A549 (cell line): ENCODE data around the gene SLC12A8. TPM values are rescaled to one million over a fixed set of nuclear protein-coding genes. Genes with fewer than 3 reads are reported as not detected.

Source experiments
- ATAC-seq, 2 experiments: fragments of 200-7000 bp in 1 of 2; fragments of >200 bp in 1 of 2; cut with Nextera tagmentation in 1 of 2; cut with Tn5 transposase in 1 of 2; 3 replicates each; pipeline versions ENCODE4 v1.8.0 to v1.9.1; 2018 to 2020; ENCODE audit warnings: mild to moderate bottlenecking in 1 of 2, moderate library complexity in 1 of 2
- CTCF ChIA-PET: fragments of 300-600 bp; sonication (Branson Sonifier 250); formaldehyde crosslinking; extraction: SDS; loops from one replicate; lab custom pipeline; 2021; ENCODE audit warnings: antibody characterized with exemption, inconsistent platforms; lab: Yijun Ruan, JAX
- POLR2A ChIA-PET: fragments of 350-600 bp; formaldehyde crosslinking; extraction: SDS; loops from one replicate; lab custom pipeline; 2021; ENCODE audit warnings: antibody characterized with exemption, inconsistent platforms; lab: Yijun Ruan, JAX
- DNase-seq, 2 experiments: peaks; one replicate each; pipeline versions ENCODE4 v3.0.0 to v3.0.0-alpha.2; 2011 to 2016; ENCODE audit warnings: low read depth in 1 of 2, low spot score in 1 of 2
- FAIRE-seq: peaks from 2 replicates; lab custom pipeline; 2011; peaks lifted over from hg19 to GRCh38; lab: Jason Lieb, UNC
- H3K27ac ChIP-seq, 2 experiments: fragments of >200 bp; sonication (Bioruptor Twin); formaldehyde crosslinking; 3 replicates each; pipeline ENCODE4 v1.5.1; 2016 to 2017
- H3K4me1 ChIP-seq: fragments of >200 bp; sonication (Bioruptor Twin); formaldehyde crosslinking; 3 replicates; pipeline ENCODE4 v1.6.1; 2016
- H3K4me2 ChIP-seq: fragments of >200 bp; sonication (Bioruptor Twin); formaldehyde crosslinking; 3 replicates; pipeline ENCODE4 v1.6.1; 2016
- H3K4me3 ChIP-seq: fragments of >200 bp; sonication (Bioruptor Twin); formaldehyde crosslinking; 3 replicates; pipeline ENCODE4 v1.5.1; 2016
- H3K9me3 ChIP-seq: fragments of >200 bp; sonication (Bioruptor Twin); formaldehyde crosslinking; 3 replicates; pipeline ENCODE4 v1.6.1; 2016
- CBX8 ChIP-seq: fragments of 200-600 bp; sonication (generic); IDR thresholded peaks from 2 replicates; pipeline ENCODE4 v1.6.1; 2016
- CHD2 ChIP-seq: fragments of 150-350 bp; IDR thresholded peaks from 2 replicates; pipeline ENCODE4 v1.6.1; 2014; ENCODE audit warnings: low read length; ENCODE audit not compliant: partially characterized antibody
- EHF ChIP-seq: fragments of 250-450 bp; sonication (Bioruptor Pico); IDR thresholded peaks from 2 replicates; pipeline ENCODE4 v1.5.0; 2020; ENCODE audit warnings: mild to moderate bottlenecking
- EHMT2 ChIP-seq: fragments of 200-600 bp; sonication (generic); IDR thresholded peaks from 2 replicates; pipeline ENCODE4 v1.6.1; 2016; ENCODE audit warnings: antibody characterized with exemption, low read depth, mild to moderate bottlenecking, moderate library complexity
- ELK1 ChIP-seq: fragments of 150-350 bp; IDR thresholded peaks from 2 replicates; pipeline ENCODE4 v1.6.1; 2014; ENCODE audit warnings: low read depth, mild to moderate bottlenecking, low read length
- EP300 ChIP-seq, 2 experiments: fragments of >200 bp; sonication (Bioruptor Twin); formaldehyde crosslinking; IDR thresholded peaks; 2 replicates in 1 of 2; 3 replicates in 1 of 2; pipeline ENCODE4 v1.6.1; 2016 to 2017
- FOSL2 ChIP-seq, 2 experiments: fragments of 450-650 bp in 1 of 2; fragments of >200 bp in 1 of 2; sonication (Bioruptor Twin) in 1 of 2; formaldehyde crosslinking; IDR thresholded peaks; 2 replicates each; pipeline versions ENCODE4 v1.5.0 to v1.6.1; 2016 to 2020; ENCODE audit warnings: mild to moderate bottlenecking in 1 of 2, moderate library complexity in 1 of 2
- HEYL ChIP-seq: fragments of 250-450 bp; sonication (Bioruptor Pico); IDR thresholded peaks from 2 replicates; pipeline ENCODE4 v1.8.0; 2021; ENCODE audit warnings: mild to moderate bottlenecking, moderate library complexity
- HOXA7 ChIP-seq: fragments of 250-450 bp; sonication (Bioruptor Pico); IDR thresholded peaks from 2 replicates; pipeline ENCODE4 v1.5.0; 2020; ENCODE audit warnings: mild to moderate bottlenecking, moderate library complexity
- HOXB5 ChIP-seq: fragments of 250-450 bp; sonication (Bioruptor Pico); IDR thresholded peaks from 2 replicates; pipeline ENCODE4 v1.5.0; 2020; ENCODE audit warnings: mild to moderate bottlenecking, moderate library complexity
- KDM1A ChIP-seq: fragments of 200-600 bp; sonication (generic); IDR thresholded peaks from 2 replicates; pipeline ENCODE4 v1.6.1; 2016; ENCODE audit warnings: low read depth, mild to moderate bottlenecking
- MAZ ChIP-seq: fragments of 150-350 bp; IDR thresholded peaks from 2 replicates; pipeline ENCODE4 v1.6.1; 2014; ENCODE audit warnings: antibody characterized with exemption, low read depth, low read length, borderline replicate concordance
- NFE2L2 ChIP-seq: fragments of 150-350 bp; conservative IDR thresholded peaks from 2 replicates; pipeline ENCODE4 v1.6.1; 2014; ENCODE audit warnings: low read length
- NPAS2 ChIP-seq: fragments of 250-450 bp; sonication (Bioruptor Pico); IDR thresholded peaks from 2 replicates; pipeline ENCODE4 v1.8.0; 2022; ENCODE audit warnings: mild to moderate bottlenecking, moderate library complexity, borderline replicate concordance
- NR3C1 ChIP-seq: fragments of >200 bp; sonication (Bioruptor Twin); formaldehyde crosslinking; IDR thresholded peaks from 3 replicates; pipeline ENCODE4 v1.6.1; 2017
- PHF8 ChIP-seq: fragments of 200-600 bp; sonication (generic); IDR thresholded peaks from 2 replicates; pipeline ENCODE4 v1.6.1; 2016; ENCODE audit warnings: low read depth, mild to moderate bottlenecking, antibody characterized with exemption, moderate library complexity, borderline replicate concordance
- POLR2AphosphoS2 ChIP-seq: conservative IDR thresholded peaks from 2 replicates; pipeline ENCODE4 v1.6.1; 2012; ENCODE audit warnings: low read length, improper control_type of control experiment, inconsistent platforms
- RAD21 ChIP-seq, 2 experiments: fragments of >200 bp in 1 of 2; sonication (Bioruptor Twin) in 1 of 2; formaldehyde crosslinking in 1 of 2; IDR thresholded peaks in 1 of 2; conservative IDR thresholded peaks in 1 of 2; 2 replicates in 1 of 2; 3 replicates in 1 of 2; pipeline ENCODE4 v1.6.1; 2012 to 2018; ENCODE audit warnings: inconsistent platforms in 1 of 2
- RARB ChIP-seq: fragments of 250-450 bp; sonication (Bioruptor Pico); IDR thresholded peaks from 2 replicates; pipeline ENCODE4 v1.8.0; 2021; ENCODE audit warnings: mild to moderate bottlenecking, moderate library complexity
- RFX5 ChIP-seq: fragments of 450-650 bp; IDR thresholded peaks from 2 replicates; pipeline ENCODE4 v1.7.1; 2014; ENCODE audit warnings: antibody characterized with exemption, mild to moderate bottlenecking, moderate library complexity
- RNF2 ChIP-seq: fragments of 200-600 bp; sonication (generic); IDR thresholded peaks from 2 replicates; pipeline ENCODE4 v1.6.1; 2016; ENCODE audit warnings: low read depth, mild to moderate bottlenecking, antibody characterized with exemption, moderate library complexity, borderline replicate concordance
- SMC3 ChIP-seq: fragments of >200 bp; sonication (Bioruptor Twin); formaldehyde crosslinking; IDR thresholded peaks from 3 replicates; pipeline ENCODE4 v1.6.1; 2018; ENCODE audit warnings: inconsistent platforms
- SREBF2 ChIP-seq: fragments of 450-650 bp; IDR thresholded peaks from 2 replicates; pipeline ENCODE4 v1.6.1; 2014; ENCODE audit warnings: mild to moderate bottlenecking, moderate library complexity
- ZC3H11A ChIP-seq: fragments of 450-650 bp; IDR thresholded peaks from 2 replicates; pipeline ENCODE4 v1.6.1; 2014; ENCODE audit warnings: antibody characterized with exemption, mild to moderate bottlenecking
- WGBS: methylation state at CpG from one replicate; pipeline ENCODE4 v1.1.6; 2017; ENCODE audit errors: missing lambda C conversion rate; 5-methylcytosine and 5-hydroxymethylcytosine counted together
- polyA plus RNA-seq, 4 experiments: library from polyadenylated mRNA; depleted of rRNA in 3 of 4; stranded (reverse); fragments of >200 nt; fragmentation: RNase III in 1 of 4; extraction: RNeasy Plus Mini Kit Qiagen cat#74134 plus additional on column Dnase treatment in 1 of 4; gene quantifications; 2 replicates in 3 of 4; 3 replicates in 1 of 4; pipeline ENCODE4 v1.2.3, GENCODE V29; 2011 to 2017
- TF ChIP-seq, protein P1 (sequence below): fragments of >200 bp; sonication (Bioruptor Twin); formaldehyde crosslinking; IDR thresholded peaks from 3 replicates; pipeline ENCODE4 v1.5.1; 2016
- TF ChIP-seq, protein P2 (sequence below): IDR thresholded peaks from 2 replicates; pipeline ENCODE4 v1.6.1; 2012

The SLC12A8 gene
- polyA plus RNA-seq, 2 of the 4 experiments (the other 2 are of a cell fraction) = 1.1 to 4.2 TPM

- TF ChIP-seq, protein P1, sequence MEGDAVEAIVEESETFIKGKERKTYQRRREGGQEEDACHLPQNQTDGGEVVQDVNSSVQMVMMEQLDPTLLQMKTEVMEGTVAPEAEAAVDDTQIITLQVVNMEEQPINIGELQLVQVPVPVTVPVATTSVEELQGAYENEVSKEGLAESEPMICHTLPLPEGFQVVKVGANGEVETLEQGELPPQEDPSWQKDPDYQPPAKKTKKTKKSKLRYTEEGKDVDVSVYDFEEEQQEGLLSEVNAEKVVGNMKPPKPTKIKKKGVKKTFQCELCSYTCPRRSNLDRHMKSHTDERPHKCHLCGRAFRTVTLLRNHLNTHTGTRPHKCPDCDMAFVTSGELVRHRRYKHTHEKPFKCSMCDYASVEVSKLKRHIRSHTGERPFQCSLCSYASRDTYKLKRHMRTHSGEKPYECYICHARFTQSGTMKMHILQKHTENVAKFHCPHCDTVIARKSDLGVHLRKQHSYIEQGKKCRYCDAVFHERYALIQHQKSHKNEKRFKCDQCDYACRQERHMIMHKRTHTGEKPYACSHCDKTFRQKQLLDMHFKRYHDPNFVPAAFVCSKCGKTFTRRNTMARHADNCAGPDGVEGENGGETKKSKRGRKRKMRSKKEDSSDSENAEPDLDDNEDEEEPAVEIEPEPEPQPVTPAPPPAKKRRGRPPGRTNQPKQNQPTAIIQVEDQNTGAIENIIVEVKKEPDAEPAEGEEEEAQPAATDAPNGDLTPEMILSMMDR = no peak
- TF ChIP-seq, protein P2, sequence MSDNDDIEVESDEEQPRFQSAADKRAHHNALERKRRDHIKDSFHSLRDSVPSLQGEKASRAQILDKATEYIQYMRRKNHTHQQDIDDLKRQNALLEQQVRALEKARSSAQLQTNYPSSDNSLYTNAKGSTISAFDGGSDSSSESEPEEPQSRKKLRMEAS = no peak
- no peak for TF ChIP-seq NPAS2
Observed at GRCh38 chr3:125203731-125204130, 8.8 kb downstream of the SLC12A8 start (continued).

- 54% methylated on average over 4 of the region's 4 CpGs for WGBS
- no peaks in the 10 kb centered on the region for H3K4me1 ChIP-seq
- peak in 1 of 2 experiments; percentile 19 for DNase-seq
- no peaks in the 10 kb centered on the region for H3K9me3 ChIP-seq
- CTCF ChIA-PET = no interaction called here
- peak in 1 of 2 experiments; percentile 62; a peak in 2 of 6 replicates for ATAC-seq
- H3K27ac ChIP-seq = no peak overlapping the region
- no peak overlapping the region for H3K4me2 ChIP-seq
- POLR2A ChIA-PET = no interaction called here
- no peak for TF ChIP-seq CHD2
- no peak for TF ChIP-seq KDM1A
- no peak for TF ChIP-seq HEYL (CRISPR knock-in tag)
- no peak for TF ChIP-seq POLR2AphosphoS2
- TF ChIP-seq RNF2 = no peak
- no peak for TF ChIP-seq EP300 (IDR thresholded peaks at IDR 0.05)
- TF ChIP-seq RAD21 (conservative IDR thresholded peaks at IDR 0.05 in 1 of 2, IDR thresholded peaks at IDR 0.05 in 1 of 2) = peak; percentile 41 to 65; a peak in 4 of 5 replicates
- TF ChIP-seq HOXA7 (CRISPR knock-in tag) = no peak
- no peak for TF ChIP-seq PHF8
- TF ChIP-seq NR3C1 = no peak
- no peak for TF ChIP-seq ZC3H11A
- no peak for TF ChIP-seq RARB (CRISPR knock-in tag)
- no peak for TF ChIP-seq EHF (CRISPR knock-in tag)
- no peak for TF ChIP-seq SREBF2
- TF ChIP-seq EHMT2 = no peak
- peak; percentile 32; the same call in 2 of the 3 replicates for TF ChIP-seq SMC3
- TF ChIP-seq ELK1 = no peak
- no peak for TF ChIP-seq HOXB5 (CRISPR knock-in tag)
- H3K4me3 ChIP-seq = no peak overlapping the region
- FAIRE-seq = no peak
Observed at GRCh38 chr3:125202197-125202596, 10.4 kb downstream of the SLC12A8 start.

DNA sequence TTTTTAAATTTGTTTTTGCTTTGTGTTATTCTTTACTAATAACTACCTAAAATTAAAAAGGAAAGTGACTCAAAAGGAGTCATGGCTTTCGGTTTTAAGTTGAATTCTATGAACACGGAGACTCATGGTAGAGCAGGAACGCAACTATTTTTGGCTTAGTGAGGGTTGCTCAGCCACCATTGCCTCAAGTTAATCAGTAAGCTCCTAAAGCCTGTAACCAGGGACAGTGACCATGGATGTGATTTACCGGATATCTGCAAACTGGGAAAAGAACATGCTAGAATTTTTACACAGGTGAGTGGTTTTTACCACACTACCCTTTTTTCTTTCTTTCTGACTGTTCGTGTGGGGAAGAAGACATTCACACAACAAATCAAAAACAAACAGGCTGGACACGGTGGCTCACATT is 11.8 kb downstream of the SLC12A8 start:
- POLR2A ChIA-PET = no interaction called here
- H3K4me1 ChIP-seq = no peaks in the 10 kb centered on the region
- TF ChIP-seq NFE2L2 = no peak
- no peak for TF ChIP-seq RNF2
- TF ChIP-seq EHMT2 = no peak
- no peak for TF ChIP-seq FOSL2 (IDR thresholded peaks at IDR 0.05)
- no peak for TF ChIP-seq FOSL2 (CRISPR knock-in tag; IDR thresholded peaks at IDR 0.05)
- no peak for TF ChIP-seq CBX8
- TF ChIP-seq EP300 (IDR thresholded peaks at IDR 0.05) = no peak
- TF ChIP-seq MAZ = no peak
- TF ChIP-seq RFX5 = no peak
- FAIRE-seq = no peak
- ATAC-seq = no peak
- WGBS = 76% methylated on average over 6 of the region's 6 CpGs
- H3K4me2 ChIP-seq = no peak overlapping the region
- H3K4me3 ChIP-seq = no peak overlapping the region
- CTCF ChIA-PET = no interaction called here
- H3K9me3 ChIP-seq = no peaks in the 10 kb centered on the region
- no peak for DNase-seq
- H3K27ac ChIP-seq = no peak overlapping the region
